Activated T-cell treated with anti-CD3 and anti-CD28 coated beads for 24 hours (primary cell): ENCODE results near the gene ETV3L.

Experiments
- DNase-seq: peaks from one replicate; pipeline ENCODE4 v3.0.0-alpha.2; 2020; ENCODE audit warnings: low read depth

ETV3L gene

GRCh38 chr1:157099633-157100009 lies at the start of gene ETV3L:
Gene ETV3L, minus strand, starts transcription at chr1:157099808. Its CDS starts 285 bp downstream, at chr1:157099523.
- DNase-seq: no peak

- DNase-seq: no peak
Observed at GRCh38 chr1:157147906-157148700, 48.5 kb upstream of the ETV3L start.

- DNase-seq: no peak
Observed at GRCh38 chr1:157147037-157147436, 47.4 kb upstream of the ETV3L start.

GRCh38 chr1:157146244-157146643 lies 46.6 kb upstream of the ETV3L start:
- DNase-seq: no peak

GRCh38 chr1:157145076-157145475 lies 45.5 kb upstream of the ETV3L start:
- no peak for DNase-seq

GRCh38 chr1:157144509-157144908 lies 44.9 kb upstream of the ETV3L start:
- DNase-seq: no peak

- no peak for DNase-seq
Observed at GRCh38 chr1:157142765-157143423, 43.3 kb upstream of the ETV3L start.

GRCh38 chr1:157142201-157142600 lies 42.6 kb upstream of the ETV3L start:
- DNase-seq: no peak

GRCh38 chr1:157141212-157141855 lies 41.7 kb upstream of the ETV3L start:
- DNase-seq: no peak

GRCh38 chr1:157140063-157140588 lies 40.5 kb upstream of the ETV3L start:
- DNase-seq: peak; percentile 23

- DNase-seq: no peak
Observed at GRCh38 chr1:157139052-157139715, 39.6 kb upstream of the ETV3L start.

GRCh38 chr1:157138220-157139051 lies 38.8 kb upstream of the ETV3L start, which contains the start of gene ETV3:
Gene ETV3, minus strand, starts transcription at chr1:157138395. Its CDS starts 2,043 bp downstream, at chr1:157136352.
- DNase-seq: peak; percentile 82

- DNase-seq: no peak
Observed at GRCh38 chr1:157137408-157138219, 38.0 kb upstream of the ETV3L start.

GRCh38 chr1:157137046-157137407 lies 37.4 kb upstream of the ETV3L start:
- no peak for DNase-seq

- no peak for DNase-seq
Observed at GRCh38 chr1:157136133-157136532, 36.5 kb upstream of the ETV3L start.

- DNase-seq: no peak
Observed at GRCh38 chr1:157135646-157136045, 36.0 kb upstream of the ETV3L start.

GRCh38 chr1:157135070-157135469 lies 35.5 kb upstream of the ETV3L start:
- DNase-seq: no peak

- DNase-seq: no peak
Observed at GRCh38 chr1:157134442-157134841, 34.8 kb upstream of the ETV3L start.

GRCh38 chr1:157133426-157133825 lies 33.8 kb upstream of the ETV3L start:
- no peak for DNase-seq

- DNase-seq: no peak
Observed at GRCh38 chr1:157132616-157133167, 33.1 kb upstream of the ETV3L start.
